Measurements from ENCODE around the gene SLC9A4. TPM values are rescaled to one million over a fixed set of nuclear protein-coding genes. Genes with fewer than 3 reads are reported as not detected.

The SLC9A4 gene
- total RNA-seq, 2 experiments from 2014 or later, result 0.03 to 0.10 TPM

GRCh38 chr2:102499558-102499957 is 26.5 kb downstream of the SLC9A4 start:
- BruUV-seq (replicated peaks), result no TSS peak
- H3K79me2 ChIP-seq (ENCODE audit: insufficient read depth, low read depth, low read length), result no peaks in the 10 kb centered on the region
- H3K9me2 ChIP-seq (ENCODE audit: insufficient read depth, low read length), result no peaks in the 10 kb centered on the region
- ChIA-PET CTCF (ENCODE audit: unreplicated experiment) (no interaction called here), POLR2A (no interaction called here)
- no peaks in the 10 kb centered on the region for H3K4me1 ChIP-seq (ENCODE audit: insufficient read depth, low read length, poor library complexity, severe bottlenecking)
- no peaks in the 10 kb centered on the region for H4K20me1 ChIP-seq (ENCODE audit: insufficient read depth, low read length)
- no peak for DNase-seq (ENCODE audit: low spot score)
- H3K4me2 ChIP-seq (ENCODE audit: low read length), result no peak overlapping the region
- no peaks in the 10 kb centered on the region for H3K36me3 ChIP-seq (ENCODE audit: insufficient read depth, low read length)
- H2AFZ ChIP-seq (ENCODE audit: low read length), result no peak overlapping the region
- H3K27ac ChIP-seq (ENCODE audit: low read depth, low read length, poor library complexity, severe bottlenecking), result no peak overlapping the region
- no peaks in the 10 kb centered on the region for H3K9me3 ChIP-seq (ENCODE audit: low read length)
- no peak overlapping the region for H3K4me3 ChIP-seq (ENCODE audit: low read depth, low read length, poor library complexity, severe bottlenecking)
- TF ChIP-seq CTCF (conservative IDR thresholded peaks at IDR 0.05; ENCODE audit: low read length), result no peak
- no peak for TF ChIP-seq EZH2phosphoT487 (IDR thresholded peaks at IDR 0.05; ENCODE audit: borderline replicate concordance, low read depth, low read length)
- intact Hi-C loops (cut with micrococcal nuclease; ENCODE audit: unreplicated experiment), result no loop called here

GRCh38 chr2:102502576-102502975 is 29.6 kb downstream of the SLC9A4 start:
- Histone ChIP-seq H3K9me3 (ENCODE audit: low read length) (no peaks in the 10 kb centered on the region), H3K4me1 (ENCODE audit: insufficient read depth, low read length, poor library complexity, severe bottlenecking) (no peaks in the 10 kb centered on the region), H2AFZ (ENCODE audit: low read length) (no peak overlapping the region), H3K27ac (ENCODE audit: low read depth, low read length, poor library complexity, severe bottlenecking) (no peak overlapping the region), H3K36me3 (ENCODE audit: insufficient read depth, low read length) (no peaks in the 10 kb centered on the region), H4K20me1 (ENCODE audit: insufficient read depth, low read length) (no peaks in the 10 kb centered on the region), H3K79me2 (ENCODE audit: insufficient read depth, low read depth, low read length) (no peaks in the 10 kb centered on the region), H3K4me2 (ENCODE audit: low read length) (no peak overlapping the region), H3K4me3 (ENCODE audit: low read depth, low read length, poor library complexity, severe bottlenecking) (no peak overlapping the region), H3K9me2 (ENCODE audit: insufficient read depth, low read length) (no peaks in the 10 kb centered on the region)
- DNase-seq (ENCODE audit: low spot score), result no peak
- no TSS peak for BruUV-seq (replicated peaks)
- intact Hi-C loops (cut with micrococcal nuclease; ENCODE audit: unreplicated experiment), result no loop called here
- ChIA-PET POLR2A (interaction anchor here (0.9 kb wide), 1 partner anchor 15 kb away, joined by 3 read pairs; no protein-coding TSS in a partner anchor), CTCF (ENCODE audit: unreplicated experiment) (no interaction called here)
- no peak for TF ChIP-seq CTCF (conservative IDR thresholded peaks at IDR 0.05; ENCODE audit: low read length)
- TF ChIP-seq EZH2phosphoT487 (IDR thresholded peaks at IDR 0.05; ENCODE audit: borderline replicate concordance, low read depth, low read length), result no peak

GRCh38 chr2:102504833-102505232 is 31.8 kb downstream of the SLC9A4 start:
- POLR2A ChIA-PET, result no interaction called here
- no peak overlapping the region for H3K27ac ChIP-seq (ENCODE audit: low read depth, low read length, poor library complexity, severe bottlenecking)
- no peaks in the 10 kb centered on the region for H3K9me3 ChIP-seq (ENCODE audit: low read length)
- H3K4me1 ChIP-seq (ENCODE audit: insufficient read depth, low read length, poor library complexity, severe bottlenecking), result no peaks in the 10 kb centered on the region
- H3K4me2 ChIP-seq (ENCODE audit: low read length), result no peak overlapping the region
- CTCF ChIA-PET (ENCODE audit: unreplicated experiment), result no interaction called here
- intact Hi-C loops (cut with micrococcal nuclease; ENCODE audit: unreplicated experiment), result no loop called here
- no peaks in the 10 kb centered on the region for H4K20me1 ChIP-seq (ENCODE audit: insufficient read depth, low read length)
- H3K79me2 ChIP-seq (ENCODE audit: insufficient read depth, low read depth, low read length), result no peaks in the 10 kb centered on the region
- no peak overlapping the region for H3K4me3 ChIP-seq (ENCODE audit: low read depth, low read length, poor library complexity, severe bottlenecking)
- BruUV-seq (replicated peaks), result no TSS peak
- H3K36me3 ChIP-seq (ENCODE audit: insufficient read depth, low read length), result no peaks in the 10 kb centered on the region
- no peak for TF ChIP-seq EZH2phosphoT487 (IDR thresholded peaks at IDR 0.05; ENCODE audit: borderline replicate concordance, low read depth, low read length)
- TF ChIP-seq CTCF (conservative IDR thresholded peaks at IDR 0.05; ENCODE audit: low read length), result no peak
- H3K9me2 ChIP-seq (ENCODE audit: insufficient read depth, low read length), result no peaks in the 10 kb centered on the region
- DNase-seq (ENCODE audit: low spot score), result no peak
- H2AFZ ChIP-seq (ENCODE audit: low read length), result no peak overlapping the region
